HEK293 (cell line): ENCODE measurements around the gene MYOM3.

Experiments used
- CTCF ChIA-PET: fragments of 350-600 bp; formaldehyde crosslinking; extraction: SDS; loops from one replicate; lab custom pipeline; 2021; ENCODE audit warnings: antibody characterized with exemption; lab: Yijun Ruan, JAX
- POLR2A ChIA-PET: fragments of 300-600 bp; formaldehyde crosslinking; extraction: SDS; loops from one replicate; lab custom pipeline; 2020; ENCODE audit warnings: antibody characterized with exemption, inconsistent platforms; lab: Yijun Ruan, JAX
- H3K27ac ChIP-seq: fragments of 200-500 bp; sonication (Bioruptor generic); 2 replicates; pipeline ENCODE4 v1.5.1; 2014; ENCODE audit warnings: low read depth, low read length, control low read depth, inconsistent platforms; ENCODE audit errors: extremely low read depth
- H3K36me3 ChIP-seq, 2 experiments: fragments of 200-500 bp in 1 of 2; sonication (Bioruptor generic) in 1 of 2; 1 replicate in 1 of 2; 2 replicates in 1 of 2; pipeline ENCODE4 v1.5.1; 2014 to 2017; ENCODE audit warnings: inconsistent platforms in 2 of 2, low read length in 2 of 2; ENCODE audit not compliant: control insufficient read depth in 2 of 2, insufficient read depth in 1 of 2
- H3K4me1 ChIP-seq: fragments of 200-500 bp; sonication (Bioruptor generic); 2 replicates; pipeline ENCODE4 v1.5.1; 2014; ENCODE audit warnings: mild to moderate bottlenecking, low read length, inconsistent platforms; ENCODE audit not compliant: control insufficient read depth, insufficient read depth
- H3K4me3 ChIP-seq: 2 replicates; pipeline ENCODE4 v1.5.1; 2011; ENCODE audit warnings: low read depth, mild to moderate bottlenecking, control low read depth, low read length, moderate library complexity
- H3K9me3 ChIP-seq: fragments of 200-500 bp; sonication (Bioruptor generic); 2 replicates; pipeline ENCODE4 v1.5.1; 2014; ENCODE audit warnings: low read depth, low read length, inconsistent platforms; ENCODE audit not compliant: control insufficient read depth, insufficient read depth
- GLIS1 ChIP-seq: fragments of 450-650 bp; formaldehyde crosslinking; IDR thresholded peaks from 2 replicates; pipeline ENCODE4 v1.5.1; 2016; ENCODE audit warnings: missing biosample characterization, missing genetic modification characterization
- HOXA7 ChIP-seq: sonication (generic); formaldehyde crosslinking; IDR thresholded peaks from 2 replicates; pipeline ENCODE4 v1.8.1; 2022; ENCODE audit warnings: missing genetic modification reagents, borderline replicate concordance
- HOXD13 ChIP-seq: sonication (generic); formaldehyde crosslinking; IDR thresholded peaks from 2 replicates; pipeline ENCODE4 v1.8.0; 2022; ENCODE audit warnings: missing genetic modification reagents, borderline replicate concordance
- REPIN1 ChIP-seq: fragments of 450-650 bp; formaldehyde crosslinking; IDR thresholded peaks from 2 replicates; pipeline ENCODE4 v1.5.1; 2017; ENCODE audit warnings: missing biosample characterization, missing genetic modification characterization, low read depth
- TCF7L2 ChIP-seq: IDR thresholded peaks from 2 replicates; pipeline ENCODE4 v1.6.1; 2011; ENCODE audit warnings: low read depth, mild to moderate bottlenecking, inconsistent platforms, low read length, moderate library complexity, borderline replicate concordance
- TRIM28 ChIP-seq: IDR thresholded peaks from 2 replicates; pipeline ENCODE4 v1.6.1; 2011; ENCODE audit warnings: low read length, control low read depth, borderline replicate concordance
- YY1 ChIP-seq: fragments of 450-650 bp; formaldehyde crosslinking; IDR thresholded peaks from 2 replicates; pipeline ENCODE4 v1.5.1; 2018; ENCODE audit warnings: missing biosample characterization, missing genetic modification characterization
- ZFHX2 ChIP-seq: fragments of 450-650 bp; formaldehyde crosslinking; conservative IDR thresholded peaks from 2 replicates; pipeline ENCODE4 v1.5.1; 2016; ENCODE audit warnings: missing biosample characterization, missing genetic modification characterization
- ZFP37 ChIP-seq: fragments of 450-650 bp; formaldehyde crosslinking; IDR thresholded peaks from 2 replicates; pipeline ENCODE4 v1.5.1; 2016; ENCODE audit warnings: missing biosample characterization, missing genetic modification characterization
- ZNF16 ChIP-seq: fragments of 450-650 bp; formaldehyde crosslinking; IDR thresholded peaks from 2 replicates; pipeline ENCODE4 v1.5.1; 2016; ENCODE audit warnings: low read depth, missing biosample characterization, missing genetic modification characterization
- ZNF335 ChIP-seq: fragments of 450-650 bp; formaldehyde crosslinking; conservative IDR thresholded peaks from 2 replicates; pipeline ENCODE4 v1.5.1; 2016; ENCODE audit warnings: missing biosample characterization, missing genetic modification characterization
- ZNF571 ChIP-seq: fragments of 450-650 bp; formaldehyde crosslinking; IDR thresholded peaks from 2 replicates; pipeline ENCODE4 v1.5.0; 2017; ENCODE audit warnings: missing biosample characterization, missing genetic modification characterization
- ZNF596 ChIP-seq: fragments of 450-650 bp; IDR thresholded peaks from 2 replicates; pipeline ENCODE4 v1.5.0; 2018; ENCODE audit warnings: missing biosample characterization, mild to moderate bottlenecking, missing genetic modification characterization, moderate library complexity
- ZNF600 ChIP-seq: fragments of 450-650 bp; formaldehyde crosslinking; IDR thresholded peaks from 2 replicates; pipeline ENCODE4 v1.5.1; 2016; ENCODE audit warnings: missing biosample characterization, missing genetic modification characterization
- ZNF621 ChIP-seq: fragments of 450-650 bp; formaldehyde crosslinking; IDR thresholded peaks from 2 replicates; pipeline ENCODE4 v1.5.1; 2017; ENCODE audit warnings: missing biosample characterization, missing genetic modification characterization
- ZNF76 ChIP-seq: fragments of 450-650 bp; formaldehyde crosslinking; IDR thresholded peaks from 2 replicates; pipeline ENCODE4; 2016; ENCODE audit warnings: low read depth, missing biosample characterization, missing genetic modification characterization, borderline replicate concordance
- ZNF776 ChIP-seq: fragments of 450-650 bp; formaldehyde crosslinking; IDR thresholded peaks from 2 replicates; pipeline ENCODE4 v1.5.0; 2017; ENCODE audit warnings: missing biosample characterization, missing genetic modification characterization, borderline replicate concordance
- ZNF830 ChIP-seq: fragments of 450-650 bp; IDR thresholded peaks from 2 replicates; pipeline ENCODE4 v1.5.0; 2018; ENCODE audit warnings: missing biosample characterization, missing genetic modification characterization, low read depth, mild to moderate bottlenecking, moderate library complexity
- TF ChIP-seq, protein P1 (sequence below): fragments of 450-650 bp; formaldehyde crosslinking; conservative IDR thresholded peaks from 2 replicates; pipeline ENCODE4 v1.5.1; 2016; ENCODE audit warnings: low read depth, missing biosample characterization, missing genetic modification characterization
- TF ChIP-seq, protein P2 (sequence below): fragments of 450-650 bp; formaldehyde crosslinking; IDR thresholded peaks from 2 replicates; pipeline ENCODE4 v1.5.1; 2016; ENCODE audit warnings: missing biosample characterization, missing genetic modification characterization
- TF ChIP-seq, protein P3 (sequence below): fragments of 450-650 bp; formaldehyde crosslinking; IDR thresholded peaks from 2 replicates; pipeline ENCODE4 v1.5.1; 2016; ENCODE audit warnings: missing biosample characterization, missing genetic modification characterization, borderline replicate concordance
- TF ChIP-seq, protein P4 (sequence below): fragments of 450-650 bp; formaldehyde crosslinking; IDR thresholded peaks from 2 replicates; pipeline ENCODE4 v1.5.1; 2016; ENCODE audit warnings: missing biosample characterization, missing genetic modification characterization
- TF ChIP-seq, protein P5 (sequence below): fragments of 450-650 bp; formaldehyde crosslinking; IDR thresholded peaks from 2 replicates; pipeline ENCODE4 v1.5.0; 2017; ENCODE audit warnings: missing biosample characterization, missing genetic modification characterization, borderline replicate concordance
- TF ChIP-seq, protein P6 (sequence below): fragments of 450-650 bp; formaldehyde crosslinking; IDR thresholded peaks from 2 replicates; pipeline ENCODE4 v1.5.1; 2016; ENCODE audit warnings: missing biosample characterization, missing genetic modification characterization

Gene MYOM3

DNA sequence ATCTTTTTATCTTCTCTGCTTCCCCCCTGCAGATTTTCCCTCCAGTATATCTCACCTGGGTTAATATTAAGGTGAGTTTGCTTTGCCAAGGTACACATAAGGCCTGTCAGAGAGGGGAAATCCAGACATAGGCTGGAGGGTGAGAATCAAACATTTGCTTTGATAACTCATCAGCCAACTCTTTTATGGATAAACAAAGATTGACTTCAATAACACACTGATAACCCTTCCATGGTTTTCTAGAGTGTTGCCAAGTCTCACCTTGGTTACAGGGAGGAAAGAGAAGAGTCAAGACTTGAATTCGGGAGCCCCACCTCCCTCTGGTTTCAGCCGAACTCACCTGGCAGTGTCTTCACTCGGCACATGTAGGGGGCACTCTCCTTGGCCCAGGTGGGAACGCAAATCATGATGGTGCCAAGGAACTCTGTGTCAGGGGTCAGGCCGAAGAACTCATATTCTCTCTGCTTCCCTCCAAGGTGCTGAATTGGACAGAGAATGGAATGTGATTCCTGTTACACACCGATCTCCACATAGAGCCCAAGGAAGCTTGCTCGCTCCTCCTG is 15.9 kb upstream of the MYOM3 start:
- CTCF ChIA-PET, result interaction anchor here (0.6 to 0.7 kb wide), 2 partner anchors 264 to 273 kb away, joined by 3 to 5 read pairs; no protein-coding TSS in a partner anchor
- H3K36me3 ChIP-seq, result no peaks in the 10 kb centered on the region
- H3K9me3 ChIP-seq, result no peaks in the 10 kb centered on the region
- H3K4me1 ChIP-seq, result no peaks in the 10 kb centered on the region
- H3K4me3 ChIP-seq, result no peak overlapping the region
- POLR2A ChIA-PET, result interaction anchor here (0.7 kb wide), 1 partner anchor 20 kb away, joined by 4 read pairs; no protein-coding TSS in a partner anchor
- TF ChIP-seq, protein P1, sequence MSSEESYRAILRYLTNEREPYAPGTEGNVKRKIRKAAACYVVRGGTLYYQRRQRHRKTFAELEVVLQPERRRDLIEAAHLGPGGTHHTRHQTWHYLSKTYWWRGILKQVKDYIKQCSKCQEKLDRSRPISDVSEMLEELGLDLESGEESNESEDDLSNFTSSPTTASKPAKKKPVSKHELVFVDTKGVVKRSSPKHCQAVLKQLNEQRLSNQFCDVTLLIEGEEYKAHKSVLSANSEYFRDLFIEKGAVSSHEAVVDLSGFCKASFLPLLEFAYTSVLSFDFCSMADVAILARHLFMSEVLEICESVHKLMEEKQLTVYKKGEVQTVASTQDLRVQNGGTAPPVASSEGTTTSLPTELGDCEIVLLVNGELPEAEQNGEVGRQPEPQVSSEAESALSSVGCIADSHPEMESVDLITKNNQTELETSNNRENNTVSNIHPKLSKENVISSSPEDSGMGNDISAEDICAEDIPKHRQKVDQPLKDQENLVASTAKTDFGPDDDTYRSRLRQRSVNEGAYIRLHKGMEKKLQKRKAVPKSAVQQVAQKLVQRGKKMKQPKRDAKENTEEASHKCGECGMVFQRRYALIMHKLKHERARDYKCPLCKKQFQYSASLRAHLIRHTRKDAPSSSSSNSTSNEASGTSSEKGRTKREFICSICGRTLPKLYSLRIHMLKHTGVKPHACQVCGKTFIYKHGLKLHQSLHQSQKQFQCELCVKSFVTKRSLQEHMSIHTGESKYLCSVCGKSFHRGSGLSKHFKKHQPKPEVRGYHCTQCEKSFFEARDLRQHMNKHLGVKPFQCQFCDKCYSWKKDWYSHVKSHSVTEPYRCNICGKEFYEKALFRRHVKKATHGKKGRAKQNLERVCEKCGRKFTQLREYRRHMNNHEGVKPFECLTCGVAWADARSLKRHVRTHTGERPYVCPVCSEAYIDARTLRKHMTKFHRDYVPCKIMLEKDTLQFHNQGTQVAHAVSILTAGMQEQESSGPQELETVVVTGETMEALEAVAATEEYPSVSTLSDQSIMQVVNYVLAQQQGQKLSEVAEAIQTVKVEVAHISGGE, result no peak
- TF ChIP-seq, protein P2, sequence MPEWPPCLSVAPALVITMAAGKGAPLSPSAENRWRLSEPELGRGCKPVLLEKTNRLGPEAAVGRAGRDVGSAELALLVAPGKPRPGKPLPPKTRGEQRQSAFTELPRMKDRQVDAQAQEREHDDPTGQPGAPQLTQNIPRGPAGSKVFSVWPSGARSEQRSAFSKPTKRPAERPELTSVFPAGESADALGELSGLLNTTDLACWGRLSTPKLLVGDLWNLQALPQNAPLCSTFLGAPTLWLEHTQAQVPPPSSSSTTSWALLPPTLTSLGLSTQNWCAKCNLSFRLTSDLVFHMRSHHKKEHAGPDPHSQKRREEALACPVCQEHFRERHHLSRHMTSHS, result no peak
- TF ChIP-seq ZNF776 (tag by site-specific recombination), result no peak
- no peak for TF ChIP-seq ZNF830 (tag by site-specific recombination)
- TF ChIP-seq, protein P3, sequence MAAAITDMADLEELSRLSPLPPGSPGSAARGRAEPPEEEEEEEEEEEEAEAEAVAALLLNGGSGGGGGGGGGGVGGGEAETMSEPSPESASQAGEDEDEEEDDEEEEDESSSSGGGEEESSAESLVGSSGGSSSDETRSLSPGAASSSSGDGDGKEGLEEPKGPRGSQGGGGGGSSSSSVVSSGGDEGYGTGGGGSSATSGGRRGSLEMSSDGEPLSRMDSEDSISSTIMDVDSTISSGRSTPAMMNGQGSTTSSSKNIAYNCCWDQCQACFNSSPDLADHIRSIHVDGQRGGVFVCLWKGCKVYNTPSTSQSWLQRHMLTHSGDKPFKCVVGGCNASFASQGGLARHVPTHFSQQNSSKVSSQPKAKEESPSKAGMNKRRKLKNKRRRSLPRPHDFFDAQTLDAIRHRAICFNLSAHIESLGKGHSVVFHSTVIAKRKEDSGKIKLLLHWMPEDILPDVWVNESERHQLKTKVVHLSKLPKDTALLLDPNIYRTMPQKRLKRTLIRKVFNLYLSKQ (tag by site-specific recombination), result no peak
- no peak for TF ChIP-seq ZFP37 (tag by site-specific recombination)
- TF ChIP-seq ZNF16 (tag by site-specific recombination), result no peak
- no peak for TF ChIP-seq ZNF600 (tag by site-specific recombination)
- TF ChIP-seq ZNF76 (tag by site-specific recombination), result no peak
- TF ChIP-seq, protein P4, sequence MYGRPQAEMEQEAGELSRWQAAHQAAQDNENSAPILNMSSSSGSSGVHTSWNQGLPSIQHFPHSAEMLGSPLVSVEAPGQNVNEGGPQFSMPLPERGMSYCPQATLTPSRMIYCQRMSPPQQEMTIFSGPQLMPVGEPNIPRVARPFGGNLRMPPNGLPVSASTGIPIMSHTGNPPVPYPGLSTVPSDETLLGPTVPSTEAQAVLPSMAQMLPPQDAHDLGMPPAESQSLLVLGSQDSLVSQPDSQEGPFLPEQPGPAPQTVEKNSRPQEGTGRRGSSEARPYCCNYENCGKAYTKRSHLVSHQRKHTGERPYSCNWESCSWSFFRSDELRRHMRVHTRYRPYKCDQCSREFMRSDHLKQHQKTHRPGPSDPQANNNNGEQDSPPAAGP (tag by site-specific recombination), result no peak
- TF ChIP-seq TCF7L2, result no peak
- no peak for TF ChIP-seq YY1 (tag by site-specific recombination)
- TF ChIP-seq HOXA7, result no peak
- no peak for TF ChIP-seq HOXD13 (CRISPR knock-in tag)
- no peak overlapping the region for H3K27ac ChIP-seq

DNA sequence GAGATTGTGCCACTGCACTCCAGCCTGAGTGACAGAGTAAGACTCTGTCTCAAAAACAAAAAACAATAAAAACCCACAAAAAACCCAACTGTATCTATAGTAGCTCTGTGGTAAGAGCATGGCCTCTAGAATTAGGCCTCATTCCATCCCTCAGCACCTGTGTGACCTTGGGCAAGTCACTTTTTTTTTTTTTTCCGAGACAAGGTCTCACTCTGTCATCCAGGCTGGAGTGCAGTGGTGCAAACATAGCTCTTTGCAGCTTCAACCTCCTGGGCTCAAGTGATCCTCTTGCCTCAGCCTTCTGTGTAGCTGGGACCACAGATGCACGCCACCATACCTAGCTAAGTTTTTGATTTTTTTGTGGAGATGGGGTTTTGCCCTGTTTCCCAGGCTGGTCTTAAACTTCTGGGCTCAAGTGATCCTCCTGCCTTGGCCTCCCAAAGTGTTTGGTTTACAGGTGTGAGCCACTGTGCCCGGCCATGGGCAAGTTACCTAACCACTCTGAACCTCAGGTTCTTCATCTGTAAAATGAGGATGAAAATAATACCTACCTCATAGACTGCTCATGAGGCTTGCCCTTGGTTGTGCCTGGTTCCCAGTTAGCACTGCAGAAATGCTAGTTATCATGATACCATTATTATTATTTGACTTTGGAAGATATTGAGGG is 15.3 kb upstream of the MYOM3 start:
- Histone ChIP-seq H3K27ac (no peak overlapping the region), H3K4me1 (no peaks in the 10 kb centered on the region), H3K9me3 (no peaks in the 10 kb centered on the region), H3K36me3 (no peaks in the 10 kb centered on the region), H3K4me3 (no peak overlapping the region)
- POLR2A ChIA-PET, result interaction anchor here (0.7 kb wide), 1 partner anchor 21 kb away, joined by 4 read pairs; no protein-coding TSS in a partner anchor
- CTCF ChIA-PET, result interaction anchor here (0.6 to 3.5 kb wide), 5 partner anchors 23 to 273 kb away, joined by 3 to 15 read pairs (median 5); no protein-coding TSS in a partner anchor
- TF ChIP-seq ZNF596 (tag by site-specific recombination), result no peak
- TF ChIP-seq GLIS1 (tag by site-specific recombination), result no peak
- TF ChIP-seq ZNF571, result no peak
- TF ChIP-seq, protein P5, sequence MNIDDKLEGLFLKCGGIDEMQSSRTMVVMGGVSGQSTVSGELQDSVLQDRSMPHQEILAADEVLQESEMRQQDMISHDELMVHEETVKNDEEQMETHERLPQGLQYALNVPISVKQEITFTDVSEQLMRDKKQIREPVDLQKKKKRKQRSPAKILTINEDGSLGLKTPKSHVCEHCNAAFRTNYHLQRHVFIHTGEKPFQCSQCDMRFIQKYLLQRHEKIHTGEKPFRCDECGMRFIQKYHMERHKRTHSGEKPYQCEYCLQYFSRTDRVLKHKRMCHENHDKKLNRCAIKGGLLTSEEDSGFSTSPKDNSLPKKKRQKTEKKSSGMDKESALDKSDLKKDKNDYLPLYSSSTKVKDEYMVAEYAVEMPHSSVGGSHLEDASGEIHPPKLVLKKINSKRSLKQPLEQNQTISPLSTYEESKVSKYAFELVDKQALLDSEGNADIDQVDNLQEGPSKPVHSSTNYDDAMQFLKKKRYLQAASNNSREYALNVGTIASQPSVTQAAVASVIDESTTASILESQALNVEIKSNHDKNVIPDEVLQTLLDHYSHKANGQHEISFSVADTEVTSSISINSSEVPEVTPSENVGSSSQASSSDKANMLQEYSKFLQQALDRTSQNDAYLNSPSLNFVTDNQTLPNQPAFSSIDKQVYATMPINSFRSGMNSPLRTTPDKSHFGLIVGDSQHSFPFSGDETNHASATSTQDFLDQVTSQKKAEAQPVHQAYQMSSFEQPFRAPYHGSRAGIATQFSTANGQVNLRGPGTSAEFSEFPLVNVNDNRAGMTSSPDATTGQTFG, result no peak
- TF ChIP-seq ZNF621, result no peak
- TF ChIP-seq ZFHX2 (tag by site-specific recombination), result no peak
- TF ChIP-seq ZNF335, result no peak
- TF ChIP-seq, protein P6, sequence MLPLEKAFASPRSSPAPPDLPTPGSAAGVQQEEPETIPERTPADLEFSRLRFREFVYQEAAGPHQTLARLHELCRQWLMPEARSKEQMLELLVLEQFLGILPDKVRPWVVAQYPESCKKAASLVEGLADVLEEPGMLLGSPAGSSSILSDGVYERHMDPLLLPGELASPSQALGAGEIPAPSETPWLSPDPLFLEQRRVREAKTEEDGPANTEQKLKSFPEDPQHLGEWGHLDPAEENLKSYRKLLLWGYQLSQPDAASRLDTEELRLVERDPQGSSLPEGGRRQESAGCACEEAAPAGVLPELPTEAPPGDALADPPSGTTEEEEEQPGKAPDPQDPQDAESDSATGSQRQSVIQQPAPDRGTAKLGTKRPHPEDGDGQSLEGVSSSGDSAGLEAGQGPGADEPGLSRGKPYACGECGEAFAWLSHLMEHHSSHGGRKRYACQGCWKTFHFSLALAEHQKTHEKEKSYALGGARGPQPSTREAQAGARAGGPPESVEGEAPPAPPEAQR (tag by site-specific recombination), result no peak
- no peak for TF ChIP-seq TRIM28
- no peak for TF ChIP-seq REPIN1 (tag by site-specific recombination)
